Activated B cell treated with CpG ODN at 0.5 μM for 24 hours (primary cell): ENCODE results near the gene ANKRD13C. TPM values are rescaled to one million over a fixed set of nuclear protein-coding genes. Genes with fewer than 3 reads are reported as not detected.

Experiments used
- ATAC-seq: fragments of 200-7000 bp; cut with Tn5 transposase; one replicate; pipeline ENCODE4 v1.10.0; 2021; ENCODE audit warnings: low read depth, mild to moderate bottlenecking, moderate library complexity
- CTCF ChIA-PET: fragments of 350-600 bp; sonication (Branson Sonifier 250); formaldehyde crosslinking; loops from one replicate; lab custom pipeline; 2021; ENCODE audit warnings: antibody characterized with exemption; lab: Charles Lee
- POLR2A ChIA-PET: fragments of 350-600 bp; sonication (Branson Sonifier 250); formaldehyde crosslinking; loops from one replicate; lab custom pipeline; 2021; ENCODE audit warnings: antibody characterized with exemption; lab: Charles Lee
- DNase-seq: peaks from one replicate; pipeline ENCODE4 v3.0.0; 2022
- H3K27ac Mint-ChIP-seq: one replicate; pipeline ENCODE4 v1.8.0; 2020; ENCODE audit warnings: mixed read lengths
- H3K27me3 Mint-ChIP-seq: one replicate; pipeline ENCODE4 v1.8.0; 2021; ENCODE audit warnings: mixed read lengths
- H3K36me3 Mint-ChIP-seq: one replicate; pipeline ENCODE4 v1.8.0; 2021; ENCODE audit warnings: low read depth, mixed read lengths
- H3K4me1 Mint-ChIP-seq: one replicate; pipeline ENCODE4 v1.8.0; 2021; ENCODE audit warnings: mixed read lengths
- H3K4me3 Mint-ChIP-seq: one replicate; pipeline ENCODE4 v1.8.0; 2020; ENCODE audit warnings: mild to moderate bottlenecking, mixed read lengths
- H3K9me3 Mint-ChIP-seq: one replicate; pipeline ENCODE4 v1.8.0; 2020; ENCODE audit warnings: mixed read lengths
- intact Hi-C: fragments of 100-400 bp; cut with micrococcal nuclease; formaldehyde crosslinking; loops from one replicate; pipeline ENCODE4 v1.15.1; 2024
- total RNA-seq: library from RNA; stranded (reverse); gene quantifications from 2 replicates; pipeline ENCODE4 v1.2.3, GENCODE V29; 2022
- TF ChIP-seq, protein P1 (sequence below): fragments of 200-600 bp; IDR thresholded peaks from one replicate; pipeline ENCODE4 v1.8.0; 2022; ENCODE audit warnings: antibody characterized with exemption, mild to moderate bottlenecking

Gene ANKRD13C
- total RNA-seq, 1 donor from 2014 or later = 21.2 TPM

GRCh38 chr1:70396607-70397006 lies 42.1 kb upstream of the ANKRD13C start:
- TF ChIP-seq, protein P1, sequence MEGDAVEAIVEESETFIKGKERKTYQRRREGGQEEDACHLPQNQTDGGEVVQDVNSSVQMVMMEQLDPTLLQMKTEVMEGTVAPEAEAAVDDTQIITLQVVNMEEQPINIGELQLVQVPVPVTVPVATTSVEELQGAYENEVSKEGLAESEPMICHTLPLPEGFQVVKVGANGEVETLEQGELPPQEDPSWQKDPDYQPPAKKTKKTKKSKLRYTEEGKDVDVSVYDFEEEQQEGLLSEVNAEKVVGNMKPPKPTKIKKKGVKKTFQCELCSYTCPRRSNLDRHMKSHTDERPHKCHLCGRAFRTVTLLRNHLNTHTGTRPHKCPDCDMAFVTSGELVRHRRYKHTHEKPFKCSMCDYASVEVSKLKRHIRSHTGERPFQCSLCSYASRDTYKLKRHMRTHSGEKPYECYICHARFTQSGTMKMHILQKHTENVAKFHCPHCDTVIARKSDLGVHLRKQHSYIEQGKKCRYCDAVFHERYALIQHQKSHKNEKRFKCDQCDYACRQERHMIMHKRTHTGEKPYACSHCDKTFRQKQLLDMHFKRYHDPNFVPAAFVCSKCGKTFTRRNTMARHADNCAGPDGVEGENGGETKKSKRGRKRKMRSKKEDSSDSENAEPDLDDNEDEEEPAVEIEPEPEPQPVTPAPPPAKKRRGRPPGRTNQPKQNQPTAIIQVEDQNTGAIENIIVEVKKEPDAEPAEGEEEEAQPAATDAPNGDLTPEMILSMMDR = no peak
- Mint-ChIP-seq H3K27ac (no peak overlapping the region), H3K9me3 (no peaks in the 10 kb centered on the region), H3K36me3 (no peaks in the 10 kb centered on the region), H3K27me3 (peaks cover 14% of the 10 kb centered on the region), H3K4me3 (no peak overlapping the region), H3K4me1 (no peaks in the 10 kb centered on the region)
- POLR2A ChIA-PET = no interaction called here
- intact Hi-C loops = no loop called here
- no peak for DNase-seq
- ATAC-seq = no peak
- CTCF ChIA-PET = no interaction called here

GRCh38 chr1:70392626-70393025 lies 38.1 kb upstream of the ANKRD13C start:
- intact Hi-C loops = no loop called here
- ATAC-seq (no peak), DNase-seq (no peak)
- Mint-ChIP-seq H3K27ac (no peak overlapping the region), H3K27me3 (peaks cover 26% of the 10 kb centered on the region), H3K36me3 (no peaks in the 10 kb centered on the region), H3K9me3 (no peaks in the 10 kb centered on the region), H3K4me3 (no peak overlapping the region), H3K4me1 (no peaks in the 10 kb centered on the region)
- TF ChIP-seq, protein P1 = no peak
- ChIA-PET POLR2A (no interaction called here), CTCF (no interaction called here)

GRCh38 chr1:70387507-70387906 lies 33.0 kb upstream of the ANKRD13C start:
- Mint-ChIP-seq H3K27me3 (peaks cover 23% of the 10 kb centered on the region), H3K36me3 (no peaks in the 10 kb centered on the region), H3K9me3 (no peaks in the 10 kb centered on the region), H3K4me3 (no peak overlapping the region), H3K4me1 (no peaks in the 10 kb centered on the region), H3K27ac (no peak overlapping the region)
- DNase-seq = no peak
- no peak for ATAC-seq
- TF ChIP-seq, protein P1 = no peak
- ChIA-PET CTCF (no interaction called here), POLR2A (interaction anchor here (1.4 kb wide), 1 partner anchor 23 kb away, joined by 4 read pairs; the partner anchor contains the start of gene CTH)
- intact Hi-C loops = no loop called here

GRCh38 chr1:70386121-70386520 lies 31.6 kb upstream of the ANKRD13C start:
- DNase-seq = no peak
- Mint-ChIP-seq H3K4me3 (no peak overlapping the region), H3K27me3 (peaks cover 21% of the 10 kb centered on the region), H3K9me3 (no peaks in the 10 kb centered on the region), H3K27ac (no peak overlapping the region), H3K36me3 (no peaks in the 10 kb centered on the region), H3K4me1 (no peaks in the 10 kb centered on the region)
- TF ChIP-seq, protein P1 = no peak
- ChIA-PET CTCF (no interaction called here), POLR2A (no interaction called here)
- intact Hi-C loops = no loop called here
- no peak for ATAC-seq

DNA sequence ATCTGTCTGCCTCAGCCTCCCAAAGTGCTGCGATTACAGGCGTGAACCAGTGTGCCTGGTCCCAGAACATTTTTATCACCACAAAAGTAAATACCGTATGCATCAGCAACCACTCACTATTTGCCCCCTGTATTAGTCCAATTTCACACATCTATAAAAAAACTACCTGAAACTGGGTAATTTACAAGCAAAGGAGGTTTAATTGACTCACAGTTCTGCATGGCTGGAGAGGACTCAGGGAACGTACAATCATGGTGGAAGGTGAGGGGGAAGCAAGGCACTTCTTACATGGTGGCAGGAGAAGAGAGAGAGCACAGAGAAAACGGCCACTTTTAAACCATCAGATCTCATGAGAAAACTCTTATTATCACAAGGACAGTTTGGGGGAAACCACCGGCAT lies 31.0 kb upstream of the ANKRD13C start:
- TF ChIP-seq, protein P1 = no peak
- POLR2A ChIA-PET = no interaction called here
- Mint-ChIP-seq H3K9me3 (no peaks in the 10 kb centered on the region), H3K27ac (no peak overlapping the region), H3K36me3 (no peaks in the 10 kb centered on the region), H3K4me1 (no peaks in the 10 kb centered on the region), H3K27me3 (peaks cover 21% of the 10 kb centered on the region), H3K4me3 (no peak overlapping the region)
- CTCF ChIA-PET = no interaction called here
- DNase-seq = no peak
- ATAC-seq = no peak
- intact Hi-C loops = no loop called here
